ENCODE results near the gene CLRN1.

GRCh38 chr3:150978566-150979148, 6.1 kb upstream of the CLRN1 start:
- no peak for TF ChIP-seq CTCF (IDR thresholded peaks at IDR 0.05; ENCODE audit: low read depth, low read length)
- TF ChIP-seq, protein P1, sequence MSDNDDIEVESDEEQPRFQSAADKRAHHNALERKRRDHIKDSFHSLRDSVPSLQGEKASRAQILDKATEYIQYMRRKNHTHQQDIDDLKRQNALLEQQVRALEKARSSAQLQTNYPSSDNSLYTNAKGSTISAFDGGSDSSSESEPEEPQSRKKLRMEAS (IDR thresholded peaks at IDR 0.05; ENCODE audit: low read depth, low read length) = no peak
- TF ChIP-seq POLR2A (IDR thresholded peaks at IDR 0.05; ENCODE audit: extremely low read depth, insufficient read length) = no peak
- TF ChIP-seq MYC (IDR thresholded peaks at IDR 0.05; ENCODE audit: low read depth, low read length) = no peak
